Measurements from ENCODE around the gene MIXL1. TPM values are rescaled to one million over a fixed set of nuclear protein-coding genes. Genes with fewer than 3 reads are reported as not detected.

Gene MIXL1
- total and polyA plus RNA-seq, 2 of the 13 experiments (the other 11 are each of a cell fraction or from before 2014, with no cell fraction given) = 7.6 to 18.5 TPM

DNA sequence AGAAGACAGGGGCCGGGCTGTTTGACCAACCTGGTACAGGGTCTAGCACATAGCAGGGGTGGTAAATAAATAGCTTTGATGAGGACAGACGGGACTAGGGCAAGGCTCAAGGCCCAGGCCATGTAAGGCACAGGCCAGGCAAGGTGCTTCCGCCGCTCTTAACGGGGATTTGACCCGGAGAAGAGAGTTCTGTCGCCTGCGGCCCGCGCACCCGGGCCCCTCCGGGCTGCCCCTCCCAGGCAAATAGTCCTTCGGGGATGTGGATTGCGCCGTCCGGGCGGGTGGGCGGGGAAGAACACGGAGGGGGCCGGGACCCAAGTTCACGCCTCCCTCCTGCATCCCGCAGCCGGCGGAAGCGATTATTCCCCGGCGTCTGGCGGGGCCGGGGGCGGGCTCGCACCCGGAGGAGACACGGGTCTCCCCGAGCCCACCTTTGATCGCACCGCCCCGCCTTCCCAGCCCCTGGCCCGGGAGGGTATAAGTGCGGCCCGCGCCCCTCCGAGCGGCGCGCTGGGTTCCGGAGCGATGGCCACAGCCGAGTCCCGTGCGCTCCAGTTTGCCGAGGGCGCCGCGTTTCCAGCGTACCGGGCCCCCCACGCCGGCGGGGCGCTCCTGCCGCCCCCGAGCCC, at the start of gene MIXL1 (continued):
- TF ChIP-seq FOXK2 (IDR thresholded peaks at IDR 0.05) (peak; percentile 24; the same call in 1 of the 2 replicates), SP1 (IDR thresholded peaks at IDR 0.05) (no peak), SP1 (CRISPR knock-in tag; IDR thresholded peaks at IDR 0.05) (peak; percentile 44; the same call in 1 of the 2 replicates), PAF1 (CRISPR knock-in tag; IDR thresholded peaks at IDR 0.05) (no peak), KAT2B (IDR thresholded peaks at IDR 0.05; ENCODE audit: borderline replicate concordance, low read depth, low read length) (no peak), ZNF33A (CRISPR knock-in tag; IDR thresholded peaks at IDR 0.05; ENCODE audit: borderline replicate concordance) (no peak), PHF8 (CRISPR knock-in tag; IDR thresholded peaks at IDR 0.05) (peak; percentile 77), GTF3A (CRISPR knock-in tag; conservative IDR thresholded peaks at IDR 0.05) (no peak), ZNF263 (CRISPR knock-in tag; IDR thresholded peaks at IDR 0.05) (peak; percentile 26; the same call in 1 of the 2 replicates), HOXA5 (CRISPR knock-in tag; IDR thresholded peaks at IDR 0.05) (no peak), HDAC2 (CRISPR knock-in tag; IDR thresholded peaks at IDR 0.05) (peak; percentile 71), NR2F1 (CRISPR knock-in tag; IDR thresholded peaks at IDR 0.05) (0 out of 4 replicates have a peak, but pooled peaks of 1 of the 2 experiments have one; percentile 5), ZNF644 (CRISPR knock-in tag; IDR thresholded peaks at IDR 0.05; ENCODE audit: low read depth) (no peak), CREM (IDR thresholded peaks at IDR 0.05) (peak; percentile 66; the same call in 1 of the 2 replicates), CREM (CRISPR knock-in tag; IDR thresholded peaks at IDR 0.05) (no peak), ZEB1 (IDR thresholded peaks at IDR 0.05; ENCODE audit: insufficient replicate concordance, low read depth) (peak; percentile 70)
- TF ChIP-seq, protein P1, sequence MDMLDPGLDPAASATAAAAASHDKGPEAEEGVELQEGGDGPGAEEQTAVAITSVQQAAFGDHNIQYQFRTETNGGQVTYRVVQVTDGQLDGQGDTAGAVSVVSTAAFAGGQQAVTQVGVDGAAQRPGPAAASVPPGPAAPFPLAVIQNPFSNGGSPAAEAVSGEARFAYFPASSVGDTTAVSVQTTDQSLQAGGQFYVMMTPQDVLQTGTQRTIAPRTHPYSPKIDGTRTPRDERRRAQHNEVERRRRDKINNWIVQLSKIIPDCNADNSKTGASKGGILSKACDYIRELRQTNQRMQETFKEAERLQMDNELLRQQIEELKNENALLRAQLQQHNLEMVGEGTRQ (IDR thresholded peaks at IDR 0.05; ENCODE audit: low read depth, low read length) = no peak
- TF ChIP-seq, protein P1 (CRISPR knock-in tag; IDR thresholded peaks at IDR 0.05; ENCODE audit: borderline replicate concordance) = peak; percentile 54; the same call in 1 of the 2 replicates
- TF ChIP-seq, protein P2, sequence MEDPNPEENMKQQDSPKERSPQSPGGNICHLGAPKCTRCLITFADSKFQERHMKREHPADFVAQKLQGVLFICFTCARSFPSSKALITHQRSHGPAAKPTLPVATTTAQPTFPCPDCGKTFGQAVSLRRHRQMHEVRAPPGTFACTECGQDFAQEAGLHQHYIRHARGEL (CRISPR knock-in tag; IDR thresholded peaks at IDR 0.05) = no peak
- TF ChIP-seq, protein P3, sequence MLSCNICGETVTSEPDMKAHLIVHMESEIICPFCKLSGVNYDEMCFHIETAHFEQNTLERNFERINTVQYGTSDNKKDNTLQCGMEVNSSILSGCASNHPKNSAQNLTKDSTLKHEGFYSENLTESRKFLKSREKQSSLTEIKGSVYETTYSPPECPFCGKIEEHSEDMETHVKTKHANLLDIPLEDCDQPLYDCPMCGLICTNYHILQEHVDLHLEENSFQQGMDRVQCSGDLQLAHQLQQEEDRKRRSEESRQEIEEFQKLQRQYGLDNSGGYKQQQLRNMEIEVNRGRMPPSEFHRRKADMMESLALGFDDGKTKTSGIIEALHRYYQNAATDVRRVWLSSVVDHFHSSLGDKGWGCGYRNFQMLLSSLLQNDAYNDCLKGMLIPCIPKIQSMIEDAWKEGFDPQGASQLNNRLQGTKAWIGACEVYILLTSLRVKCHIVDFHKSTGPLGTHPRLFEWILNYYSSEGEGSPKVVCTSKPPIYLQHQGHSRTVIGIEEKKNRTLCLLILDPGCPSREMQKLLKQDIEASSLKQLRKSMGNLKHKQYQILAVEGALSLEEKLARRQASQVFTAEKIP (CRISPR knock-in tag; IDR thresholded peaks at IDR 0.05; ENCODE audit: borderline replicate concordance) = no peak
- TF ChIP-seq, protein P4, sequence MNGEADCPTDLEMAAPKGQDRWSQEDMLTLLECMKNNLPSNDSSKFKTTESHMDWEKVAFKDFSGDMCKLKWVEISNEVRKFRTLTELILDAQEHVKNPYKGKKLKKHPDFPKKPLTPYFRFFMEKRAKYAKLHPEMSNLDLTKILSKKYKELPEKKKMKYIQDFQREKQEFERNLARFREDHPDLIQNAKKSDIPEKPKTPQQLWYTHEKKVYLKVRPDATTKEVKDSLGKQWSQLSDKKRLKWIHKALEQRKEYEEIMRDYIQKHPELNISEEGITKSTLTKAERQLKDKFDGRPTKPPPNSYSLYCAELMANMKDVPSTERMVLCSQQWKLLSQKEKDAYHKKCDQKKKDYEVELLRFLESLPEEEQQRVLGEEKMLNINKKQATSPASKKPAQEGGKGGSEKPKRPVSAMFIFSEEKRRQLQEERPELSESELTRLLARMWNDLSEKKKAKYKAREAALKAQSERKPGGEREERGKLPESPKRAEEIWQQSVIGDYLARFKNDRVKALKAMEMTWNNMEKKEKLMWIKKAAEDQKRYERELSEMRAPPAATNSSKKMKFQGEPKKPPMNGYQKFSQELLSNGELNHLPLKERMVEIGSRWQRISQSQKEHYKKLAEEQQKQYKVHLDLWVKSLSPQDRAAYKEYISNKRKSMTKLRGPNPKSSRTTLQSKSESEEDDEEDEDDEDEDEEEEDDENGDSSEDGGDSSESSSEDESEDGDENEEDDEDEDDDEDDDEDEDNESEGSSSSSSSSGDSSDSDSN (CRISPR knock-in tag; IDR thresholded peaks at IDR 0.05) = peak; percentile 81
- TF ChIP-seq, protein P5, sequence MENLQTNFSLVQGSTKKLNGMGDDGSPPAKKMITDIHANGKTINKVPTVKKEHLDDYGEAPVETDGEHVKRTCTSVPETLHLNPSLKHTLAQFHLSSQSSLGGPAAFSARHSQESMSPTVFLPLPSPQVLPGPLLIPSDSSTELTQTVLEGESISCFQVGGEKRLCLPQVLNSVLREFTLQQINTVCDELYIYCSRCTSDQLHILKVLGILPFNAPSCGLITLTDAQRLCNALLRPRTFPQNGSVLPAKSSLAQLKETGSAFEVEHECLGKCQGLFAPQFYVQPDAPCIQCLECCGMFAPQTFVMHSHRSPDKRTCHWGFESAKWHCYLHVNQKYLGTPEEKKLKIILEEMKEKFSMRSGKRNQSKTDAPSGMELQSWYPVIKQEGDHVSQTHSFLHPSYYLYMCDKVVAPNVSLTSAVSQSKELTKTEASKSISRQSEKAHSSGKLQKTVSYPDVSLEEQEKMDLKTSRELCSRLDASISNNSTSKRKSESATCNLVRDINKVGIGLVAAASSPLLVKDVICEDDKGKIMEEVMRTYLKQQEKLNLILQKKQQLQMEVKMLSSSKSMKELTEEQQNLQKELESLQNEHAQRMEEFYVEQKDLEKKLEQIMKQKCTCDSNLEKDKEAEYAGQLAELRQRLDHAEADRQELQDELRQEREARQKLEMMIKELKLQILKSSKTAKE (CRISPR knock-in tag; IDR thresholded peaks at IDR 0.05; ENCODE audit: borderline replicate concordance) = peak; percentile 89
